NT2/D1 (cell line): ENCODE measurements around the gene FAM47E.

Experiments
- SUZ12 ChIP-seq: IDR thresholded peaks from 2 replicates; pipeline ENCODE4 v1.6.1; 2011; ENCODE audit not compliant: insufficient read length, insufficient read depth; ENCODE audit errors: extremely low read depth
- YY1 ChIP-seq: IDR thresholded peaks from 2 replicates; pipeline ENCODE4 v1.6.1; 2011; ENCODE audit not compliant: insufficient read length, insufficient read depth

GRCh38 chr4:76205476-76205875, 46.0 kb upstream of the FAM47E start:
- TF ChIP-seq YY1 (no peak), SUZ12 (no peak)
